ENCODE data around the gene FAM53A.

Gene FAM53A

DNA sequence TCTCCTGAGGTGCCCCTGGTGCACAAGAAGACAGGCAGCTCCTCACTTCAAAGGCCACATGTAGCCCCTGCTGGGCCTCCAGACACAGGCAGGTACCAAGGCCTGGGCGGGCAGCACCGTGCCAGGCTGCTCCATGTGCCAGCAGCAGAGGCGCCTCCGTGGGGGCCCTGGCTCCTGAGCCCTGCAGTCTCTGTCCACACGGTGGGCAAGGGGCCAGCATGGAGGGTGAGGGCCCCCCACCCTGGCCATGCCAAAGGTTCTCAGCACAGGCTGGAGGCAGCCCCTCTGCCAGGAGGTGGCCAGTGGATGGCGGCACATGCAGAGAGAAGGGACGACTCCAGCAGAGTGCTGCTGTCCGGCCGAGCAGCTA, 72.6 kb downstream of the FAM53A start:
- TF ChIP-seq, protein P1, sequence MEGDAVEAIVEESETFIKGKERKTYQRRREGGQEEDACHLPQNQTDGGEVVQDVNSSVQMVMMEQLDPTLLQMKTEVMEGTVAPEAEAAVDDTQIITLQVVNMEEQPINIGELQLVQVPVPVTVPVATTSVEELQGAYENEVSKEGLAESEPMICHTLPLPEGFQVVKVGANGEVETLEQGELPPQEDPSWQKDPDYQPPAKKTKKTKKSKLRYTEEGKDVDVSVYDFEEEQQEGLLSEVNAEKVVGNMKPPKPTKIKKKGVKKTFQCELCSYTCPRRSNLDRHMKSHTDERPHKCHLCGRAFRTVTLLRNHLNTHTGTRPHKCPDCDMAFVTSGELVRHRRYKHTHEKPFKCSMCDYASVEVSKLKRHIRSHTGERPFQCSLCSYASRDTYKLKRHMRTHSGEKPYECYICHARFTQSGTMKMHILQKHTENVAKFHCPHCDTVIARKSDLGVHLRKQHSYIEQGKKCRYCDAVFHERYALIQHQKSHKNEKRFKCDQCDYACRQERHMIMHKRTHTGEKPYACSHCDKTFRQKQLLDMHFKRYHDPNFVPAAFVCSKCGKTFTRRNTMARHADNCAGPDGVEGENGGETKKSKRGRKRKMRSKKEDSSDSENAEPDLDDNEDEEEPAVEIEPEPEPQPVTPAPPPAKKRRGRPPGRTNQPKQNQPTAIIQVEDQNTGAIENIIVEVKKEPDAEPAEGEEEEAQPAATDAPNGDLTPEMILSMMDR (conservative IDR thresholded peaks at IDR 0.05; ENCODE audit: low read depth, low read length), result no peak
- Histone ChIP-seq H2AFZ (ENCODE audit: low read depth) (no peak overlapping the region), H3K4me1 (ENCODE audit: low read depth, poor library complexity, severe bottlenecking) (no peaks in the 10 kb centered on the region), H3K27me3 (ENCODE audit: insufficient read depth, low read depth) (peaks cover 5% of the 10 kb centered on the region; the same call in 1 of the 2 replicates), H3K4me2 (no peak overlapping the region), H3K9ac (no peak overlapping the region), H3K79me2 (ENCODE audit: insufficient read depth, low read depth) (no peaks in the 10 kb centered on the region), H3K4me3 (IDR thresholded peaks at IDR 0.05; ENCODE audit: insufficient read depth, low read depth, low read length) (no peak overlapping the region), H3K27ac (no peak overlapping the region), H4K20me1 (ENCODE audit: insufficient read depth) (no peaks in the 10 kb centered on the region), H3K36me3 (ENCODE audit: insufficient read depth) (no peaks in the 10 kb centered on the region)

DNA sequence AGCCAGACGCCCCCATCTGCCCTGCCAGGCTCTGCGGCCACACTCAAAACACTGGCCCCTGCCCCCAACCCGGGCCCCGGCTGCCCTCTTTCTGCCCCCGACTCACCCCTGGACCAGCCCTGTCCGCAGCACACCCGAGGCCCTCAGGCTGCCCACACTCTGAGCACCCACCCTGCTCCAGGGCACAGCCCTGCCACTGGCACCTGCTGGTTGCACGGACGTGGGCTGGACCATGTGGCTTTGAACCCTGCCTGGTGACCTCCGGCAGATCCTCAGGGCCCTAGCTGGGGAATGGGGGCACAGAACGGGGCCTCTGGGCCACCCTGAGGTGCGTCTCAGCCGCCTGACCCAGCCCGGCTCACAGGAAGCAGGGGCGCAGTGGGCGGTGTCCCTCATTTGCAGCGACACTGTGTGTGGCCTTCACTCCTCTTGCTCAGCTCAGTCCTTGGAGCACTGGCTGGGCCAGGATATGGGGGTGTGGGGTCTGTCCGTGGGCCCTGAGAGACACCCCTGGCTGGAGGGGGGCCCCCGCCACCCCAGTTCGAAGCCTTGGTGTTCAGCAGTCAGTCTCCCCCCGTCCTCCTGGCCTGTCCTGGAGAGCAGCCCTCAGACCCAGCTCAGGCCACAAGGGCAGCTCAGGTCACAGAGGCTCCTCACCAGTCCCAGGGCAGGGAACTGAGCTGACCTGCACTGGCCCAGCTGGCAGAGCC, 73.2 kb downstream of the FAM53A start:
- Histone ChIP-seq H3K4me3 (IDR thresholded peaks at IDR 0.05; ENCODE audit: insufficient read depth, low read depth, low read length) (no peak overlapping the region), H3K27me3 (ENCODE audit: insufficient read depth, low read depth) (peaks cover 3% of the 10 kb centered on the region; the same call in 1 of the 2 replicates)

DNA sequence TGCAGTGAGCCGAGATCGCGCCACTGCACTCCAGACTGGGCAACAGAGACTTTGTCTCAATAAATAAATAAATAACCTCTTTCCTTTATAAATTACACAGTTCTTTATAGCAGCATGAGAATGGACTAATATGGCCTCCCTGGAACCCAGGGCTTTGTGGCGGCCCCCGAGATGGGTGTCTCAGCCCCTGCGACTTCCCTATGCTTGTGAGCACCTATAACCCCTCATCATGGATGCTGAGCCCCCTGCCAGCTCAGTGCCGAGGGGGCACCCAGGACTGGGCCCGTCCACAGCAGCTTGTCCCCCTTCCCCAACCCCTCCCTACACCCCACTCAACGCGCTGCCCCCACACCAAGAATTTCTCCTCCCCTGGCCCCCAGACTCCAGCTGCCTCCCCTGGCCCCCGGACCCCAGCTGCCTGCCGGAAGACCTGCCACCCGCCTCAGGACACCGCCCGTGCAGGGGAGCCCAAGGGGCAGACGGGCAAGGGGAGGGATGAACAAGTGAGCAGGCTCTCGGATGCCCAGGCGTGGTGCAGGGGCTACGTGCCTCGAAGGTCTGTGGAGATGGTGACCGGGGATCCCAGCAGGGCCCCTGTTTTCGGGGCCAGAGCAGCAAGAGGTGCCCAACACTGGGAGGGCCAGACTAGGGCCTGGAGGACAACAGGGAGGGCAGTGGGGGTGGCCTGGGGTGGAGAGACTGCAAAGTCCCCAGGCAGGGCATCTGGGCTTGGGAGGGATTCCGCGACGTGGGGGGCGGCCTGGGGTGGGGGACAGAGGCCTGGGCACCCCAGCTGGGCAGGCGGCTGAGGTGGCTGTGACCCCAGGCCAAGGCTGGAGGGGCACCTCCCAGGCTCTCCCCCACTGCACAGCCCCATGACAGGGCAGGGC, 74.0 kb downstream of the FAM53A start:
- H3K4me2 ChIP-seq, result no peak overlapping the region
- no peak overlapping the region for H3K9ac ChIP-seq
- H3K79me2 ChIP-seq (ENCODE audit: insufficient read depth, low read depth), result no peaks in the 10 kb centered on the region
- no peak overlapping the region for H3K27ac ChIP-seq
- TF ChIP-seq, protein P1 (conservative IDR thresholded peaks at IDR 0.05; ENCODE audit: low read depth, low read length), result no peak
- no peaks in the 10 kb centered on the region for H3K36me3 ChIP-seq (ENCODE audit: insufficient read depth)
- H3K4me3 ChIP-seq (IDR thresholded peaks at IDR 0.05; ENCODE audit: insufficient read depth, low read depth, low read length), result no peak overlapping the region
- peaks cover 5% of the 10 kb centered on the region; the same call in 1 of the 2 replicates for H3K27me3 ChIP-seq (ENCODE audit: insufficient read depth, low read depth)
- H3K4me1 ChIP-seq (ENCODE audit: low read depth, poor library complexity, severe bottlenecking), result no peaks in the 10 kb centered on the region
- H2AFZ ChIP-seq (ENCODE audit: low read depth), result no peak overlapping the region
- no peaks in the 10 kb centered on the region for H4K20me1 ChIP-seq (ENCODE audit: insufficient read depth)

More for the DNA sequence above, 73.2 kb downstream of the FAM53A start:
- no peak overlapping the region for H3K4me2 ChIP-seq
- TF ChIP-seq, protein P1 (conservative IDR thresholded peaks at IDR 0.05; ENCODE audit: low read depth, low read length), result no peak
- no peaks in the 10 kb centered on the region for H3K36me3 ChIP-seq (ENCODE audit: insufficient read depth)
- no peaks in the 10 kb centered on the region for H3K4me1 ChIP-seq (ENCODE audit: low read depth, poor library complexity, severe bottlenecking)
- H4K20me1 ChIP-seq (ENCODE audit: insufficient read depth), result no peaks in the 10 kb centered on the region
- H3K79me2 ChIP-seq (ENCODE audit: insufficient read depth, low read depth), result no peaks in the 10 kb centered on the region
- no peak overlapping the region for H3K9ac ChIP-seq
- H2AFZ ChIP-seq (ENCODE audit: low read depth), result no peak overlapping the region
- H3K27ac ChIP-seq, result no peak overlapping the region

DNA sequence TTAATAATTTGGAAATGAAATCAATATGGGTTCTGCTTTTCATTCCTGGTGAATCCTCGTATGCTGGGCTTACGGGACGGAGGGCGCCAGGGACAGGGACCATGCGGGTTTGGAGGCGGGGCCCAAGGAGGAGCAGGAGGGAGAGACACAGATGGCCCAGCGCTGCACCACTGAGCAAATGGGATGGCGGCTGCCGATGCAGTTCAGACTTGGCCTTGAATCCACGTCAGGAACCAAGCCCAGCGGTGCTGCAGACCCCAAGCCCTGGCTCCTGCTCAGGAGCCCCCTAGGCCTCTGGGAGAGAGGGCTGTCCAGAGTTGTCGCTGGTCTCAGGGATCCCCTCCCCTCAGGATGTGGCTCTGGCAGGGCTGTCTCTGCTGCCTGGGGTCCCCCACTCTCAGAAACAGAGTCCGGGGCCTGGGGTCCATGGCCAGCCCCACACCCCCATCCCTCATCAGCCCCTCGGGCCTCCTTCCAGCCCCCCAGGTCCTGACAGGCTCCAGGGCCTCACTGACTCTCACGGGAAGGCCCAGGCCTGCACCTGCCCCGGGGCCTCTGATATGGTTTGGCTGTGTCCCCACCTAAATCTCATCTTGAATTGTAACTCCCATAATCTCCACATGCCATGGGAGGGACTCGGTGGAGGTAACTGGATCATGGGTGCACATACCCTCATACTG, 75.2 kb downstream of the FAM53A start:
- TF ChIP-seq, protein P1 (conservative IDR thresholded peaks at IDR 0.05; ENCODE audit: low read depth, low read length), result no peak
- H3K36me3 ChIP-seq (ENCODE audit: insufficient read depth), result no peaks in the 10 kb centered on the region
- H3K4me1 ChIP-seq (ENCODE audit: low read depth, poor library complexity, severe bottlenecking), result no peaks in the 10 kb centered on the region
- H3K4me2 ChIP-seq, result no peak overlapping the region
- H4K20me1 ChIP-seq (ENCODE audit: insufficient read depth), result no peaks in the 10 kb centered on the region
- no peak overlapping the region for H3K27ac ChIP-seq
- no peak overlapping the region for H3K9ac ChIP-seq
- peaks cover 10% of the 10 kb centered on the region; the same call in 1 of the 2 replicates for H3K27me3 ChIP-seq (ENCODE audit: insufficient read depth, low read depth)
- no peaks in the 10 kb centered on the region for H3K79me2 ChIP-seq (ENCODE audit: insufficient read depth, low read depth)
- no peak overlapping the region for H3K4me3 ChIP-seq (IDR thresholded peaks at IDR 0.05; ENCODE audit: insufficient read depth, low read depth, low read length)
- no peak overlapping the region for H2AFZ ChIP-seq (ENCODE audit: low read depth)

Data from KMS-11 (cell line).